ENCODE data around the gene KRTAP29-1.

GRCh38 chr17:41265078-41265477 is 37.6 kb downstream of the KRTAP29-1 start, which contains the start of gene KRTAP9-6:
- TF ChIP-seq CTCF (IDR thresholded peaks at IDR 0.05) (no peak), POLR2A (IDR thresholded peaks at IDR 0.05) (no peak)

Data from adrenal gland (tissue), 5 donors.